Regular cardiac myocyte (primary cell): ENCODE measurements around the gene DCP1B. TPM values are rescaled to one million over a fixed set of nuclear protein-coding genes. Genes with fewer than 3 reads are reported as not detected.

Experiments
- total RNA-seq: library from RNA; depleted of rRNA; stranded (reverse); fragments of >200 nt; gene quantifications from 2 replicates; pipeline ENCODE4 v1.2.3, GENCODE V29; 2014

DCP1B gene
- 7.0 and 10.0 TPM in 2 replicates for total RNA-seq

DNA sequence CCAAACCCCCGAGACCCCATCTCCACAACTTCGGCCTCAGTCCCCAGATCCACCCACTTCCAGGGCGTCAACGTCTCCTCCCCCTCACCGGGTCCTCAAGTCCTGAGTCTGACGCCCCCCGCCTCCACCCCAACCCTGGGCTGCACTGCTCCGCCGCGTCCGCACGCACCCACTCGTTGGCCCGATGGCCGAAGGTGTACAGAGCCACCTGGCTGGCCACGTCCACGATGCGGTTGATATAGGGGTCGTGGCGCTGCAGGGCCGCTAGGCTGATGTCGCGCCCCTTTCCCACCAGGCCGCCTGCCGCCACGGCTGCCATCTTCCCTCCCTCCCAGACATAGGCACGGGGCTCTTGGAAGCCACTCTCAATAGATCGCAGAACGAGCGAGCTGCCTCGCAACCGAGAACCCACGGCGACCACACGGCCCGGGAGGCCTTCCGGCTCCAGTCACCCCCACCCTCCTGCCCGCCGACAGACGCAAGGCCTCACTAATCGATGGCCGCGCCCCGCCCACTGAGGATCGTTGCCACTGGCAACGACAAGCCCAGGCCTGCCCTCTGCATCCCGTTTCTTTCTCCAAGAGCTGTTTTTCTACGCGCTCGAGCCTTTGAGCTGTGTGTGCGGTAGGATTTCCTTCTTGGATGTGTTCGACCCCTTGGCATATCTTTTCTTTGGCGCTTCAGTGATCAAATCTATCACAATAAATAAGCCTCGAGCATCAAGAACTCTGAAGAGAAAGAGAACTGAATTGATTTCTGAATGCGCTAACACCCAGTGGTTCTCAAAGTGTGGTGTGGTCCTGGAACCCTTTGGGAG, at the start of gene DCP1B:
Gene DCP1B, minus strand, starts transcription at position 345 of the 817 bp plus-strand sequence. Its CDS starts 26 bp downstream, at position 319.

GRCh38 chr12:2052826-2053678, 48.8 kb upstream of the DCP1B start, which contains the start of gene CACNA1C:
TSS of gene CACNA1C (plus strand) at chr12:2052987. CDS start at chr12:2053563, 576 bp downstream.

DNA sequence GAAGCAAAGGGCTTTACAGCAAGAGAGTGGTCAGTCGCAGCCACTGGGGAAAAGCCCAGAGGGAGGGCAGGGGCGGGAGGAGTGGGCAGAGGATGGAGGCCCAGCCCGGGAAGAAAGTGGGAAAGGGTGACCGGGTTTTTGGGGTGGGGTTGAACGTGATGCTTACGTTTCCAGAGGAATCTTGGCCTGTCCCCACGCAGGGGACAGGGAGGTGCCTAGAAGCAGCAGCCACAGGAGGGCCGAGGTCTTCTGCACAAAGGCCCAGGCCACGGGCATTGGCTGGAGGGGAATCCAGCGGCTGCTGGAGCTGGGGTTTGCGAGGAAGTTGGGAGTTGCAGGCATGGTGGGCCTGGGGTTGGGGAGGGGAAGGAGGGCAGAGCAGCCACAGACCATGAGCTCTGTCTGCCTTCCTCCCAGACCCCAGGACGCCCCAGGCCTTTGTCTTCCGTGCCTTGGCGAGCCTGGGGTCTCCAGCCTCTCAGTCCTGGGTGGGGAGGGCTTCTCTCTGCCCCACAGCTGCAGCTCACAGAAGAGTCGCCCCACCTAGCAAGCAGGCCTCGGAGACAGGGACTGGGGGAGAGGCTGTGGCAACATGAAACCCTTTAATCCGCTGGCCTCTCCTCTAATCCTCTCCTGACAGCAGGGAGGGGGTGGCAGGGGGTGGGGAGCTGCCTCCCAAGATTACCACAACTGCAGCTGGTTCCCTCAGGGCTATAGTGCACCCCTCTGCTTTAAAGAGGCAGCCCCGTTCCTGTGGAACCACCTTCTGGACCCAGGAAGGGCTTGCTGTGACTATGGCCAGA, 86.0 kb downstream of the DCP1B start, which contains the start of gene CACNA2D4:
Gene CACNA2D4, minus strand, starts transcription at position 572 of the 803 bp plus-strand sequence. Its CDS starts 179 bp downstream, at position 393.

Other genes with a start within 250 kb of the DCP1B start
- not detected in 2 replicates for gene LRTM2, start 183.9 kb downstream of the DCP1B start, total RNA-seq
- gene CACNA2D4, start 85.8 kb downstream of the DCP1B start, total RNA-seq: under 0.01 and 0.38 TPM in 2 replicates
- 2.3 and 5.9 TPM in 2 replicates for gene CACNA1C, start 48.5 kb upstream of the DCP1B start, total RNA-seq